A673 (cell line): ENCODE results near the gene SEC22C. TPM values are rescaled to one million over a fixed set of nuclear protein-coding genes. Genes with fewer than 3 reads are reported as not detected.

Experiments used
- BruUV-seq: library from RNA; stranded (reverse); fragments of 400-500 nt; replicated peaks from 2 replicates; lab custom pipeline; 2021; lab: Mats Ljungman, UMichigan
- CTCF ChIA-PET: fragments of 300-600 bp; sonication (Branson Sonifier 250); formaldehyde crosslinking; loops from one replicate; lab custom pipeline; 2022; ENCODE audit warnings: antibody characterized with exemption; lab: Charles Lee
- POLR2A ChIA-PET: fragments of 300-600 bp; sonication (Branson Sonifier 250); formaldehyde crosslinking; loops from one replicate; lab custom pipeline; 2022; ENCODE audit warnings: antibody characterized with exemption; ENCODE audit not compliant: low non-redundant PET; lab: Charles Lee
- DNase-seq: peaks from one replicate; pipeline ENCODE4 v3.0.0-alpha.2; 2015; ENCODE audit warnings: low spot score
- H3K27ac ChIP-seq: fragments of 200-600 bp; sonication (generic); 2 replicates; pipeline ENCODE4 v1.5.1; 2016; ENCODE audit warnings: mixed run types, low read depth, mild to moderate bottlenecking, mixed read lengths, antibody characterized with exemption, low read length; ENCODE audit not compliant: poor library complexity, severe bottlenecking
- H3K27me3 ChIP-seq: fragments of 200-600 bp; sonication (generic); replicated peaks from 2 replicates; pipeline ENCODE4 v1.6.1; 2017; ENCODE audit warnings: mixed run types, low read depth, mild to moderate bottlenecking, mixed read lengths, antibody characterized with exemption, low read length; ENCODE audit not compliant: insufficient read depth, poor library complexity
- H3K36me3 ChIP-seq: fragments of 200-600 bp; sonication (generic); 2 replicates; pipeline ENCODE4 v1.6.1; 2016; ENCODE audit warnings: mixed run types, mild to moderate bottlenecking, mixed read lengths, antibody characterized with exemption, low read length; ENCODE audit not compliant: insufficient read depth, poor library complexity, severe bottlenecking
- H3K4me1 ChIP-seq: fragments of 200-600 bp; sonication (generic); 2 replicates; pipeline ENCODE4 v1.6.1; 2017; ENCODE audit warnings: mixed run types, mild to moderate bottlenecking, mixed read lengths, antibody characterized with exemption, low read length; ENCODE audit not compliant: insufficient read depth, poor library complexity, severe bottlenecking
- H3K4me3 ChIP-seq: fragments of 200-600 bp; sonication (generic); 2 replicates; pipeline ENCODE4 v1.5.1; 2016; ENCODE audit warnings: low read depth, mixed run types, mild to moderate bottlenecking, mixed read lengths, low read length; ENCODE audit not compliant: poor library complexity, severe bottlenecking
- H3K9me3 ChIP-seq: fragments of 200-600 bp; sonication (generic); 2 replicates; pipeline ENCODE4 v1.6.1; 2016; ENCODE audit warnings: mixed run types, low read depth, mild to moderate bottlenecking, mixed read lengths, antibody characterized with exemption, low read length; ENCODE audit not compliant: poor library complexity, severe bottlenecking
- CTCF ChIP-seq: fragments of 300-800, 200-600 bp; sonication (generic); conservative IDR thresholded peaks from 2 replicates; pipeline ENCODE4 v1.5.1; 2017; ENCODE audit warnings: low read depth, mild to moderate bottlenecking, antibody characterized with exemption, low read length, moderate library complexity, mixed read lengths
- EZH2 ChIP-seq: fragments of 200-600 bp; sonication (generic); IDR thresholded peaks from 2 replicates; pipeline ENCODE4 v1.6.1; 2017; ENCODE audit warnings: borderline replicate concordance, low read depth, mild to moderate bottlenecking, mixed read lengths, antibody characterized with exemption, low read length; ENCODE audit not compliant: poor library complexity, severe bottlenecking
- intact Hi-C: fragments of 100-400 bp; cut with micrococcal nuclease; formaldehyde crosslinking; loops from one replicate; pipeline ENCODE4 v1.10.0; 2022; ENCODE audit not compliant: unreplicated experiment
- total RNA-seq: library from RNA; stranded (reverse); gene quantifications from 2 replicates; pipeline ENCODE4 v1.2.3, GENCODE V29; 2021

Gene SEC22C
- total RNA-seq, 1 experiment from 2014 or later = 28.9 TPM

GRCh38 chr3:42511736-42512135, 70.0 kb downstream of the SEC22C start:
- H3K4me3 ChIP-seq = no peak overlapping the region
- intact Hi-C loops = no loop called here
- H3K36me3 ChIP-seq = no peaks in the 10 kb centered on the region
- no peaks in the 10 kb centered on the region for H3K27me3 ChIP-seq
- ChIA-PET POLR2A (no interaction called here), CTCF (no interaction called here)
- TF ChIP-seq EZH2 = no peak
- TF ChIP-seq CTCF = no peak
- no peaks in the 10 kb centered on the region for H3K4me1 ChIP-seq
- no peak overlapping the region for H3K27ac ChIP-seq
- DNase-seq = no peak
- no peaks in the 10 kb centered on the region for H3K9me3 ChIP-seq
- no TSS peak for BruUV-seq

- intact Hi-C loops = no loop called here
- ChIA-PET CTCF (no interaction called here), POLR2A (no interaction called here)
- no peak for DNase-seq
- no TSS peak for BruUV-seq
- H3K36me3 ChIP-seq = no peaks in the 10 kb centered on the region
- H3K4me1 ChIP-seq = no peaks in the 10 kb centered on the region
- TF ChIP-seq EZH2 = no peak
- no peak for TF ChIP-seq CTCF
- no peaks in the 10 kb centered on the region for H3K9me3 ChIP-seq
- H3K27me3 ChIP-seq = no peaks in the 10 kb centered on the region
- H3K4me3 ChIP-seq = no peak overlapping the region
- H3K27ac ChIP-seq = no peak overlapping the region
Measured at GRCh38 chr3:42511201-42511600, 70.6 kb downstream of the SEC22C start.

- ChIA-PET POLR2A (no interaction called here), CTCF (no interaction called here)
- intact Hi-C loops = no loop called here
- BruUV-seq = no TSS peak
- no peak overlapping the region for H3K4me3 ChIP-seq
- H3K27ac ChIP-seq = no peak overlapping the region
- TF ChIP-seq CTCF (no peak), EZH2 (no peak)
- no peaks in the 10 kb centered on the region for H3K9me3 ChIP-seq
- H3K36me3 ChIP-seq = no peaks in the 10 kb centered on the region
- no peaks in the 10 kb centered on the region for H3K4me1 ChIP-seq
- H3K27me3 ChIP-seq = no peaks in the 10 kb centered on the region
- no peak for DNase-seq
Measured at GRCh38 chr3:42510325-42510724, 71.4 kb downstream of the SEC22C start.
